ENCODE measurements around the gene RRM2.

The RRM2 gene

DNA sequence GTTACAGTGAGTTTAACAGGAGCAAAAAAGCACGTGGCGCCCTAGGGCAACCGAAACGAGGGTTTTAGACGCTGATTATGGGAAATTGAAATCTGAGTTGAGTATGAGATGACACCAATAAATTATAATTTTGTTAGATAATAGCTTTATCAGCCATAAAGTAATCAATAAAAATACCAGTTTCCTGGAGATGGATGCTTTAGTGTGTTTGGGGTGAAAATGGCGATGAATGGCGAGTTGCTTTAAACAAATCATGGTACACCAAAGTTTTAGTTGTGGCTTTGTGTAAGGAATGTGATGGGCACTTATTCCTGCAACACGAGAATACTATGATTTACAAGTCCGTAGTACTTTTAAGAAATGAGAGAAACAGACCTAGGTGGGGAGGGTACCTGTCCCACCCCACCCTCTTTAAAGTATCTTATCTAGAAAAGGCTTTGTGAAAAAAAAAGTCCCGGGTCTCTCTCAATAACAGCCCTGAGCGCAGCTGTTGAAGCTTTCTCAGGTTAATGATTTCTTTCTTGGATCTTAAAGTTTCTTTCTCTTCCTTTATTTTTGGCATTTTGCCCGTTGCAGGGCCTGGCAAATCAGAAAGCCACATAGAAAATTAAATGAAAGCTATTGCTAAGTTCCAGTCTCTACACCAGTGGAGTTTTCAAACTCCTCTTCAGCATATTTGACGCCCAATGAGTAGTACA lies 1.5 kb upstream of the RRM2 start:
- TF ChIP-seq, protein P1, sequence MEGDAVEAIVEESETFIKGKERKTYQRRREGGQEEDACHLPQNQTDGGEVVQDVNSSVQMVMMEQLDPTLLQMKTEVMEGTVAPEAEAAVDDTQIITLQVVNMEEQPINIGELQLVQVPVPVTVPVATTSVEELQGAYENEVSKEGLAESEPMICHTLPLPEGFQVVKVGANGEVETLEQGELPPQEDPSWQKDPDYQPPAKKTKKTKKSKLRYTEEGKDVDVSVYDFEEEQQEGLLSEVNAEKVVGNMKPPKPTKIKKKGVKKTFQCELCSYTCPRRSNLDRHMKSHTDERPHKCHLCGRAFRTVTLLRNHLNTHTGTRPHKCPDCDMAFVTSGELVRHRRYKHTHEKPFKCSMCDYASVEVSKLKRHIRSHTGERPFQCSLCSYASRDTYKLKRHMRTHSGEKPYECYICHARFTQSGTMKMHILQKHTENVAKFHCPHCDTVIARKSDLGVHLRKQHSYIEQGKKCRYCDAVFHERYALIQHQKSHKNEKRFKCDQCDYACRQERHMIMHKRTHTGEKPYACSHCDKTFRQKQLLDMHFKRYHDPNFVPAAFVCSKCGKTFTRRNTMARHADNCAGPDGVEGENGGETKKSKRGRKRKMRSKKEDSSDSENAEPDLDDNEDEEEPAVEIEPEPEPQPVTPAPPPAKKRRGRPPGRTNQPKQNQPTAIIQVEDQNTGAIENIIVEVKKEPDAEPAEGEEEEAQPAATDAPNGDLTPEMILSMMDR (IDR thresholded peaks at IDR 0.05; ENCODE audit: low read depth, low read length) = no peak

DNA sequence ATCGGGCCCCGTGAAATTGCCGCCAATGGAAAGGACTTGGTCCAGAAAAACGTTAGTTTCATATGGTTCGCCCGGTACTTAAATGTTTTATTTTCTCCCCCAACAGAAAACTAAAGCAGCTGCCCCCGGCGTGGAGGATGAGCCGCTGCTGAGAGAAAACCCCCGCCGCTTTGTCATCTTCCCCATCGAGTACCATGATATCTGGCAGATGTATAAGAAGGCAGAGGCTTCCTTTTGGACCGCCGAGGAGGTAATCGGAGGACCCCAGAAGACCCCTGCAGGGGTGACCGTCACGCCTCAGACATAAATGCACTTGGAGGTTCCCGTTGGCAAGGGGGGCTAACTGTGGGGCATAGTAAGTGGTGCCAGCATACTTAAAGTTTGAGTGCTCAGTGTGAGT lies 742 bp downstream of the RRM2 start:
- DNase-seq (ENCODE audit: low read depth in 2 of 2) = peak in 1 of 2 donors; percentile 10
- peak overlapping the region; percentile 74 to 75 for H3K4me3 ChIP-seq (replicated peaks in 1 of 2; ENCODE audit: low read depth in 2 of 2, low read length in 2 of 2)
- TF ChIP-seq, protein P1 (IDR thresholded peaks at IDR 0.05; ENCODE audit: low read depth, low read length) = no peak

More for the DNA sequence above, 1.5 kb upstream of the RRM2 start:
- peak in 1 of 2 donors; percentile 49 for DNase-seq (ENCODE audit: low read depth in 2 of 2)
- H3K4me3 ChIP-seq (replicated peaks in 1 of 2; ENCODE audit: low read depth in 2 of 2, low read length in 2 of 2) = peak overlapping the region; percentile 59 to 65

DNA sequence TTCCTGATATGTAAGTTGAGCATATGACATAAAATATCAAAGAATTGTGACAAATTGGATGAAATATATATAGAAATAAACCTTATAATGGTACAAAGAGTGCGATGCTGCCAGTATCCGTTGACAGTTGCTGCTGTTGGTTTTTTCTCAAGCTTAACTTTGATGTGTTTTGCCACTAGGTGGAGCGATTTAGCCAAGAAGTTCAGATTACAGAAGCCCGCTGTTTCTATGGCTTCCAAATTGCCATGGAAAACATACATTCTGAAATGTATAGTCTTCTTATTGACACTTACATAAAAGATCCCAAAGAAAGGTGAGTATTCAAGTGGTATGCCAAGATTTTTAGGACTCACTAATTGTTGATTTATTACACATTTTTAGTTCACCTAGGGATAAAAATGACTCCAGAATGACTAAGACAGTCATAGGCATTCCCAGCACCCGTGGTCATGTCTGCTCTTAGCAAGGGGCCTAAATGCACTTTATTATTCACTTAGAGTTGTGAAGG lies 2.1 kb downstream of the RRM2 start:
- TF ChIP-seq, protein P1 (IDR thresholded peaks at IDR 0.05; ENCODE audit: low read depth, low read length) = peak; percentile 52
- DNase-seq (ENCODE audit: low read depth in 2 of 2) = peak; percentile 87 to 89
- peak overlapping the region in 1 of 2 donors; percentile 74 for H3K4me3 ChIP-seq (replicated peaks in 1 of 2; ENCODE audit: low read depth in 2 of 2, low read length in 2 of 2)

DNA sequence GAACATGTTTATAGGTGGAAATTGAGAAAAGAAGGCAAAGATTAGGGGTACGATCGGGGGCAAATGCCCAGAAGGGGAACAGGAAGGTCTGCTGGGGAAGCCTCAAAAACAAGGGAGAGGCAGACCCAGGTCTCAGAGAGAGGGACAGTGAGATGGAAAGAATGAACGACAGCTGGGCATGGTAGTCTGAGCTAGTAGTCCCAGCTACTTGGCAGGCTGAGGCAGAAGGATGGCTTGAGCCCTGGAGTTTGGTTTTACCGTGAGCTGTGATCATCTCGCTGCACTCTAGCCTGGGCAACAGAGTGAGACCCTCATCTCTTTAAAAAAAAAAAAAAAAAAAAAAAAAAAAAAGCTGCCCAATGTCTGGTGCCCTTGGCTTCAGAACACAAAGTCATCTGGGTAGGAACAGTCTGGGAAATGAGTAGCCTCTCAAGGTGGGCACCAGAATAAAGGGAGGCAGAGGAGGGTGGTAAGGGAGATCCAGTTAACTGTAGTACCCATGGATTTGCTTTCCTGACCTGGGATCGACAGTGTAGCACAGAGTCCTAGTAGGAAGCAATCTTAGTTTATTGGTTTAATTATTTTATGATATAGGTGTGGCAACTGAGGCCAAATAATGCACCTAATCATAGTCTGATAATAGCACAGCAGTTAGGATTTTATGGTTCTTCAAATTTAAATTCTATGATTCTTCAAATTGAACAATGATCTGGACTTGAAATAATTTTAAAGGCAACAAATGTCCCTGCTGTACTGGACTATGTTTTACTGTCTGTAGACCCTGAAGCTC lies 3.5 kb downstream of the RRM2 start:
- TF ChIP-seq, protein P1 (IDR thresholded peaks at IDR 0.05; ENCODE audit: low read depth, low read length) = no peak
- no peak for DNase-seq (ENCODE audit: low read depth in 2 of 2)
- H3K4me3 ChIP-seq (replicated peaks in 1 of 2; ENCODE audit: low read depth in 2 of 2, low read length in 2 of 2) = no peak overlapping the region

DNA sequence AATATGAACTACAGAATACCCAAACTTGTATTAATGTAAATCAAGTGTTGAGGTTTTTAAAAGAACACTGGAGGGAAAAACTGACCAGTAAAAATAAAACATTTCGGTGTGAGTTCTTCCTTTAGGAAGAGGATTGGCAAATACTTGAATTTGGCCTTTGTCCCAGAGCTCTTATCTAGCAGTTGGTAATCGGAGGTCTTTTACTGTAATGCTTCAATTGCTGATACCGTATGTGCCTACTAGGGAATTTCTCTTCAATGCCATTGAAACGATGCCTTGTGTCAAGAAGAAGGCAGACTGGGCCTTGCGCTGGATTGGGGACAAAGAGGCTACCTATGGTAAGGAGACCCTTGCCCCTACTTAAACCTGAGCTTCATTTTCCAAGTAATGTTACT lies 4.1 kb downstream of the RRM2 start:
- TF ChIP-seq, protein P1 (IDR thresholded peaks at IDR 0.05; ENCODE audit: low read depth, low read length) = no peak
- DNase-seq (ENCODE audit: low read depth in 2 of 2) = peak; percentile 38 to 89
- H3K4me3 ChIP-seq (replicated peaks in 1 of 2; ENCODE audit: low read depth in 2 of 2, low read length in 2 of 2) = no peak overlapping the region

DNA sequence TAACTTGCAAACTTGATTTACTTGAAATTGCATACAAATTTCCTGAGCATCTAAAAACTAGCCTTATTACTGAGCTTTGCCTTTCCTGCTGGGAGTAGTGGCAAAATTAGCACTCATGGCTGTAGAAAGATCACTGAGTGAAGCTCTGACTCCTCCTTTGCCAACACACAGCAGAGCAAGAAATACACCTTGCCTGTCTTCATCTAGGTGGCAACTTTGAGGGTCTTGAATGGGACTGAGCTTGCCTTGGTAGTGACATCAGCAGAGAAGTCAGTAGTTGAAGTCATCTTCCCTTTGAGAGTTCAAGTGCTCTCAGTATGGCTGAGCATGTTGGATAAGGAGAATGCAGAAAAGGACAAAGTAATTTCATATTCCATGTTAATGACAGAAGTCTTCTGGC lies 5.9 kb downstream of the RRM2 start:
- no peak for DNase-seq (ENCODE audit: low read depth in 2 of 2)
- no peak overlapping the region for H3K4me3 ChIP-seq (replicated peaks in 1 of 2; ENCODE audit: low read depth in 2 of 2, low read length in 2 of 2)
- TF ChIP-seq, protein P1 (IDR thresholded peaks at IDR 0.05; ENCODE audit: low read depth, low read length) = no peak

Measured in cardiac fibroblast (primary cell).